GM21390 (cell line): Measurements from ENCODE around the gene SERBP1.
"Not testable (repeated sequence)": the region's sequence is repeated elsewhere in the genome, so short reads cannot be mapped to it uniquely, and the experiment has no call there.

Experiments
- ATAC-seq: cut with Tn5 transposase; IDR thresholded peaks from one replicate; pipeline ENCODE4 v1.9.1; 2021; ENCODE audit not compliant: unreplicated experiment

Gene SERBP1

GRCh38 chr1:67408148-67408547, 22.1 kb downstream of the SERBP1 start:
- ATAC-seq: no peak

DNA sequence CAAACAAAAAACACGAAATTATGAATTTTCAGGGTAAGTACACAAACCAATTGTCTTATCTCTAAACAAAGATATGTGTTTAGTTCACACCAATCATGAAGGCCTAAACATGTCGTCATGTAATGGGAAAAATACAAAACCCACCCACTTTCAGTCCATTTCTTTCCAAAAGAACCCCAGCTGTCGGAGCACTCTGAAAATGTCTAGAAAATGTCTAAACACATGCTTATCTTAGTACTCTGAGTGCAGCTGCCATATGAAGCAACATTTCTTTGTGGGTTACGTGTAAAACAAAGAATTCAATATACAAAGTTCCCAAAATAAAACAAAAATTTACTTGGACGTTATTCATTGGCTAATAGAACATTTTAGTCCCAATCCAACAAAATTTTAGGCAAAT, 22.7 kb downstream of the SERBP1 start:
- no peak for ATAC-seq

- no peak for ATAC-seq
Observed at GRCh38 chr1:67405473-67406245, 24.5 kb downstream of the SERBP1 start.

DNA sequence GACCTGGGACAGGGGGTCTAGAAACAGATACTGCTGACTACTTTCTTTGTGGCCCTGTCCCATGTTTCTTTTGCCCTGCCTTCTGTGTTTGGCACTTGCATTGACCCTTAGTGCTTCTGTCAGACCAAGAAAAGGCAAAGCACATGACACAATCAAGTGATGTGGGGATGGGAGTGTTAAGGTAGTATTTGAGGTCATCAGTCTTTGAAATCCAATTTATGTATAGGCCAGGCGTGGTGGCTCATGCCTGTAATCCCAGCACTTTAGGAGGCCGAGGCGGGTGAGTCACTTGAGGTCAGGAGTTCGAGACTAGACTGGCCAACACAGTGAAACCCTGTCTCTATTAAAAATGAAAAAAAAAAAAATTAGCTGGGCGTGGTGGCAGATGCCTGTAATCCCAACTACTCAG, 26.0 kb downstream of the SERBP1 start:
- no peak for ATAC-seq

DNA sequence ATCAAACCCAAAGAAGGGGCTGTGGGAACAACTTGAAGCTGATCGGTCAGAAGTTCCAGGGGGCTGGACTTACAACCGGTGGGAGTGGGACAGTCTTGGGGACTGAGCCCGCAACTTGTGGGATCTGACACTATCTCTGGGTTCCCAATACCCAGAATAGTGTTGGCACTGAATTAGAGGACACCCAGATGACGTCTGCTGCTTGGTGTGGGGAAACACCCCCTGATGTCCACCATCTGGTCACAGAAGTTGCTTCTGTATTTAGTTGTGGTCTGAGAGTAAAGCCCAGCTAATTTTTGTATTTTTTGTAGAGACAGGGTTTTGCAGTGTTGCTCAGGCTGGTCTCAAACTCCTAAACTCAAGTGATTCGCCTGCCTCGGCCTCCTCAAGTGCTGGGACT, 28.8 kb downstream of the SERBP1 start:
- ATAC-seq: no peak

- not testable (repeated sequence) for ATAC-seq
Observed at GRCh38 chr1:67400029-67400786, 30.0 kb downstream of the SERBP1 start.

DNA sequence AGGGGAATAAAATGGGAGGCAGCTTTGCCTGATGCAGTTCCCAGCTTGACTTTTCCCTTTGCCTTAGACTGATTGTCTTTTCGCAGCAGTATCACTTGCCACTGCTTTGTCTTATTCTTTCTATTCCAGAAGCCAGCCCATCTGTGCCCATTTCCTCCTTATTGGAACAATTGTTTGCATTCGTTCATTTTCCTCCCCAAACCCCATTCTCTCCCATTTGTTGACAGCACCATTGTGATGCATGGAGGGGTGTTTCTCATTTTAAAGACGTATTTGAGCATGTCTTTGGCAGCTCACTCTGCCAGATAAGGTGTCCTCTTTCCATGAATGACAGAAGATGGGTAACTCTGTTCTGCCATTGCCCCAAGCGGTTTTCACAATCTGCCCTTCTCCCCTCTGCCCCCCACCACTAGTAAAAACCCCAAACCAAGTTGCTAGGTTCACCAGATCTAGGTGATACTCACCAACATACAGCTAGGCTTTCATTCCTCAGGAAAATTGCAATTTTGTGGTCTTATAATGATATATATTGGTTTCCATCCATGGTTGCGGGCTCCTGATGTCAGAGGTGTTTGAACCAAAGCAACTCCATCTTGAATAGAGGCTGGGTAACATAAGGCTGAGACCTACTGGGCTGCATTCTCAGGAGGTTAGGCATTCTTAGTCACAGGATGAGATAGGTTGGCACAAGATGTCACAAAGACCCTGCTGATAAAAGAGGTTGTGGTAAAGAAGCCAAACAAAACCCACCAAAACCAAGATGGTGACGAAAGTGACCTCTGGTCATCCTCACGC, 30.8 kb downstream of the SERBP1 start:
- ATAC-seq: no peak

DNA sequence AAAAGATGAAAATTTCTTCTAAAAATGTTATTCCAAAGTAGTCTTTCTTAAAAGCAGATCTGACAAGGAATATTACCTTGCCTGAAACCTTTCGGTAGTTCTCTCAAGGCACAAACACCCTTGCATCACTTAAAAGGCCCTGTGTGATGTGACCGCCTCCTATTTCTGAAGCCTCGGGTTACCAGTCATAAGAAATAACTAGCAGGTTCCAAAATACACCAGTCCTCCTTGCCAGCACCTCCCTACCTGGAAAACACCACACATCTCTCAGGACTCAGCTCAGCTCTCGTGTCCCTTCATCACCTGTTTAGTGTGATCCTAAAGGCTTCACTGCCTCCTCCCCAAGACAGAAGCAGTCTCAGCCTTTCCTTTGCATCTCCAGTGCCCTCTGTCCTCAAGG, 35.7 kb downstream of the SERBP1 start:
- no peak for ATAC-seq

DNA sequence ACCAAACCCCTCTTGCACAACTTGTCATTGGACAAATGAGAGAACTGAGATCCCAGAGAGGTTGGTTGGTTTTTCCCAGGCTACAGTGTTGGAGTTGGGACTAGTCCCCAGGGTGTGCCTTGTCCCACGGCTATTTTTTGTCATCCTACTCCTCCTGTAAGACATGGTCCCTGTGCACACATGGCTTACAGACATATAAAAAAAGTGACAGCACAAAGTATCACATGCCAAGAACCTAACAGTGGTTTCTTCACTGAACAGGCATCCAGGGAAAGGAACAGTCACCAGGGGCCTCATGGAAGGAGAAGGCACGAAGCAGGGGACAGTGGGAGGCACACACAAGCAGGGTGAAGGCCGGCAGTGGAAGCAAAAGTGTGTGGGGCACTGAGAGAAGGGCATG, 36.5 kb downstream of the SERBP1 start:
- no peak for ATAC-seq

DNA sequence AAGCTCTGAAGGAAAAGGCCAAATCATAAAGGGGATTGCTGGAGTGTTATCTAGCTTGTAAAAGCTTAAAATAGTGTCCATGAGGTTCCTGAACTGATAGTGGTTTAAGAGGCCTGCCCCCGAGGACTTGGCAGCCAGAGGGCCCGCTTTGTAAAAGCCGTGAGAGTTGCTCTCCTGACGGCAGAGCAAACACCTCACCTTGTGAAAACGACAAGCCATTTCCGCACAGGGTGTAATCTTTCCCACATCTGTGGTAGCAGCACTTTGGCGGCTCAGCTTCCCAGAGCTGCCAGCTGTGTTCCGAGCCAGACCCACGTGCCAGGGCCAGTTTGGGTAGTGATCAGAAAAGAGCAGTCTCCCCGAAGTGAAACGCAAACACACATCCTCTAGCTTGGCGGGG, 37.0 kb downstream of the SERBP1 start:
- ATAC-seq: no peak

DNA sequence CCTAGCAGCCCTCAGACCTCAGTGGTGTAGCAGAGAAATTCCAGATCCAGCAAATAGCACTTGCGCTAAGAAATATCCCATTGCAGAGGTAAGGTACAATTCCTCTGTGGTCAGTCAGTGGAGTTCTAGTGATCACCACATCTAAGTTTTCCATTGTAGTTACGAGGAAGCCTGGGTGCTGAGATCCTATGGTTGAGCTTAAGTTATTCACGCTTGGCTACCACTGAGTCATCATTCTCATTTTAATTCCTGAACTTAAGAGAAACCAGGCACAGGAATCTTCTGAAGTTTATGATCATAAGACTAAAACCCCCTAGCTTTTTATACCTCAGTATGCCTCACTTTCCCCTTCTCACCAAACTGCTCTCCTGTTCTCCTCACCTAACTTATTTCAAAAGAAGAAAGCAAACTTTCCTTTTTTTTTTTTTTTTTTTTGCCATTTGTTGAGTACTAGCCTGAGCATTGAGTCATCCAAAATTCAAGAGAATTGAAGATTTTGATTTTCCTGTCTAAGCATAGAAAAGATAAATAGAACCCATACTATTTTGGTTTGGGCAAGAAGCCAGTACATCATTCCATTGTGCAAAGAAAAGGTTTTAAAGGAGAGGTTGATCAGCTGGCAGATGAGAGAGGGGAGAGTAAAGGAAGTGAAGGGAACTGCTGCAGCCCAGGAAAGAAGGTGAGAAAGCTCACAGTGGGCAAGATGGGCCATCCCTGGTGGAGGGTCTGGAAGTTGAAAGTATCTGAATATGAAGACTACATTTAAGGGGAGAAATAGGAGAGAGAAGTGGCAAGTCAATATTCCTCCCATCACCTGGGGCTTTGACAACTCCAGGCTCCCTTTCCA, 39.9 kb downstream of the SERBP1 start:
- ATAC-seq: no peak

- ATAC-seq: no peak
Observed at GRCh38 chr1:67383999-67384638, 46.1 kb downstream of the SERBP1 start.

DNA sequence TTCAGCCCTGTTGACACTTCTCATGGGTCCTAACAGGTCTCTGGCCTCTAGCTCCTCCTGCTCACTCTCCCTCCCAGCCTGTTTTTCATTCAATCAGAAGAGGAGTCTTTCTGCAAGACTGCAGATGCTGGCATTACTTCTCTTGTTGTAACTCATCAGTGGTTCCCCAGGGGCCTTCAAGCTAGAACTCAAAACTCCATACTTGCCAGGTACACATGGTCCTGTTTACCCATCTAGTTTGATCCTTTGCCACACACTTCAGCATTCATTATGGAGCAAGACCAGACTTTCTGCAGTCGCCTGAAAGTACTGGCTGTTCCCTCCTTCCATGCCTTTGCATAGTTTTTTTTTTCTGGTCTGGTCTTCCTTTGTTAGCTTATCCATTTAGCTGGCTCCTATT, 47.9 kb downstream of the SERBP1 start:
- no peak for ATAC-seq

- ATAC-seq: no peak
Observed at GRCh38 chr1:67381154-67381553, 49.0 kb downstream of the SERBP1 start.

- no peak for ATAC-seq
Observed at GRCh38 chr1:67377253-67377652, 52.9 kb downstream of the SERBP1 start.

GRCh38 chr1:67376381-67376780, 53.8 kb downstream of the SERBP1 start:
- ATAC-seq: no peak

DNA sequence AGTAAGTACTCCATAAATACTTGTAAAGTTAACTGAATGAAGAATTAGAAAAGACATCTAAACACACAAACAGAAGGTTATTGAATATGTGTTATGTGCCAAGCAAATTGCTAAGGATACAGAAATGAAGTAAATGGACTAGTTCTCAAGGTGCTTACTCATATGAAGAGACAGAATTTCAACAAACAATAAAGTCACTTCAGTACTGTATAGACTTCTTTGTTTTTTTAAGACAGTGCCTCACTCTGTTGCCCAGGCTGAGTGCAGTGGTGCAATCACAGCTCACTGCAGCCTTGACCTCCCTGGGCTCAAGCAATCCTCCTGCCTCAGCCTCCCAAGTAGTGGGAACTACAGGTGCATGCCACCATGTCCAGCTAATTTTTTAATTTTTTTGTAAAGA, 57.3 kb downstream of the SERBP1 start:
- no peak for ATAC-seq

DNA sequence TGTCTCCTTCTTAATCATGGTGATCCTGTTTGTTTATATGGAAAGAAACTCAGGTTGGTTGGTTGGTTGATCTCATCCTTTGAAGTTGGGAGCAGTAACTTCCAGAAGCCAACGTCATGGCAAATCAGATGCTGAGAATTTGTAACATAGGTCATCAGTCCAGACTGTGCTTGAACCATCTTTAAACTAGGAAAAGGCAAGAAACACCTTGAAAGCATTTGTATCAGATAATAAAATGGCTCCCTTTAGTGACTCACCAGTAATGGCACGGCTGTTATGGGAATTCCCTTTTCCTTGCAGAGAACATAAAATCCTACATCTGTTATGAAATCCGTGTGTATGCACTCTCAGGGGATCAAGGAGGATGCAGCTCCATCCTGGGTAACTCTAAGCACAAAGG, 58.1 kb downstream of the SERBP1 start:
- ATAC-seq: no peak

- no peak for ATAC-seq
Observed at GRCh38 chr1:67371681-67372080, 58.5 kb downstream of the SERBP1 start.

DNA sequence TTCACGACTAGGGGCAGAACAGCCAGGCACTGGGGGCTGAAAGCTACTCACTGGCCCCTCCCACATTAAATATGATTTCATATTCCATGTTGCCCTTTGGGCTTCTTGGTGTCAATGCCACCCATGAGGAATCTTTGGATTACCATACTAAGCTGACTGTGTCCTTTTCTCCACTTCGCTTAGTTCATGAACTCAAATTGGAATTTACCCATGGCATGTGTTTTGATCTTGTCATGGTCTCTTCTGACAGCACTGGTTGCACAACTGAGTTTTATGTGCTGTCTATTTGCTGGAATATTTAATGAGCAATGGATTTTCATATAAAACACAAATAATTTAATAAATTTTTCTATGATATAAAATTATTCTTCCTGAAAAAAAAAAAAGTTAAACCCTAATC, 59.2 kb downstream of the SERBP1 start:
- ATAC-seq: no peak
